Thoracic aorta endothelial cell (primary cell): ENCODE measurements around the gene SRRT. TPM values are rescaled to one million over a fixed set of nuclear protein-coding genes. Genes with fewer than 3 reads are reported as not detected.

Experiments
- small RNA-seq: library from RNA; depleted of rRNA; stranded (forward); fragments of <200 nt; gene quantifications from one replicate; pipeline ENCODE3, GENCODE V24; 2012
- total RNA-seq: library from RNA; depleted of rRNA; stranded (reverse); fragments of >200 nt; gene quantifications from 2 replicates; pipeline ENCODE4 v1.2.3, GENCODE V29; 2012

SRRT gene
- total RNA-seq: 56.6 and 59.0 TPM in 2 replicates

GRCh38 chr7:100874577-100875355 lies at the start of gene SRRT:
Gene SRRT (plus strand): TSS chr7:100875103. CDS start chr7:100875591, 488 bp downstream.

GRCh38 chr7:100827330-100828226 lies 47.3 kb upstream of the SRRT start, which contains the start of gene EPHB4:
Gene EPHB4 (minus strand): TSS chr7:100827523. CDS start chr7:100827030, 493 bp downstream.

GRCh38 chr7:100852048-100852872 lies 22.6 kb upstream of the SRRT start, which contains the start of gene SLC12A9:
Gene SLC12A9 (plus strand): TSS chr7:100852713. CDS start chr7:100854198, 1,485 bp downstream.

GRCh38 chr7:100867040-100867775 lies 7.7 kb upstream of the SRRT start, which contains the start of gene TRIP6:
Gene TRIP6 (plus strand): TSS chr7:100867387. CDS start chr7:100867498, 111 bp downstream.

GRCh38 chr7:100888988-100889750 lies 14.3 kb downstream of the SRRT start, which contains the start of gene UFSP1:
Gene UFSP1 (minus strand): TSS chr7:100889715. CDS start chr7:100889271, 444 bp downstream.

GRCh38 chr7:100895701-100895955 lies 20.7 kb downstream of the SRRT start, which contains the start of gene ACHE:
Gene ACHE (minus strand): TSS chr7:100895888. CDS start chr7:100894232, 1,656 bp downstream.

Small RNA genes lying within 50 kb of the gene (small RNA-seq; reads per million reads assigned to genes)
- gene RN7SL549P: not detected
- not detected for gene RPS29P15

Other genes starting within 250 kb of the SRRT start
- gene TFR2, start 233.6 kb upstream of the SRRT start, total RNA-seq: 0.27 and 0.43 TPM in 2 replicates
- gene ACTL6B, start 218.7 kb upstream of the SRRT start, total RNA-seq: not detected in 2 replicates
- 79.8 and 94.3 TPM in 2 replicates for gene GNB2, start 201.4 kb upstream of the SRRT start, total RNA-seq
- gene GIGYF1, start 180.9 kb upstream of the SRRT start, total RNA-seq: 20.1 and 23.1 TPM in 2 replicates
- 36.7 and 44.8 TPM in 2 replicates for gene POP7, start 169.0 kb upstream of the SRRT start, total RNA-seq
- not detected in 2 replicates for gene EPO, start 154.6 kb upstream of the SRRT start, total RNA-seq
- gene ZAN, start 141.5 kb upstream of the SRRT start, total RNA-seq: not detected in 2 replicates
- gene EPHB4, start 47.6 kb upstream of the SRRT start, total RNA-seq: 148 and 172 TPM in 2 replicates
- 17.4 and 17.5 TPM in 2 replicates for gene SLC12A9, start 22.4 kb upstream of the SRRT start, total RNA-seq
- 58.2 and 65.1 TPM in 2 replicates for gene TRIP6, start 7.7 kb upstream of the SRRT start, total RNA-seq
- 1.3 and 3.1 TPM in 2 replicates for gene UFSP1, start 14.6 kb downstream of the SRRT start, total RNA-seq
- gene ACHE, start 20.8 kb downstream of the SRRT start, total RNA-seq: 0.13 and 0.22 TPM in 2 replicates
- not detected in 2 replicates for gene MUC3A, start 74.4 kb downstream of the SRRT start, total RNA-seq
- not detected in 2 replicates for gene MUC12, start 94.5 kb downstream of the SRRT start, total RNA-seq
- gene MUC17, start 145.0 kb downstream of the SRRT start, total RNA-seq: not detected in 2 replicates
- 14.1 and 16.9 TPM in 2 replicates for gene TRIM56, start 210.4 kb downstream of the SRRT start, total RNA-seq